ENCODE measurements around the gene RAB18.
"Not testable (repeated sequence)": the region's sequence is repeated elsewhere in the genome, so short reads cannot be mapped to it uniquely, and the experiment has no call there.

Gene RAB18

DNA sequence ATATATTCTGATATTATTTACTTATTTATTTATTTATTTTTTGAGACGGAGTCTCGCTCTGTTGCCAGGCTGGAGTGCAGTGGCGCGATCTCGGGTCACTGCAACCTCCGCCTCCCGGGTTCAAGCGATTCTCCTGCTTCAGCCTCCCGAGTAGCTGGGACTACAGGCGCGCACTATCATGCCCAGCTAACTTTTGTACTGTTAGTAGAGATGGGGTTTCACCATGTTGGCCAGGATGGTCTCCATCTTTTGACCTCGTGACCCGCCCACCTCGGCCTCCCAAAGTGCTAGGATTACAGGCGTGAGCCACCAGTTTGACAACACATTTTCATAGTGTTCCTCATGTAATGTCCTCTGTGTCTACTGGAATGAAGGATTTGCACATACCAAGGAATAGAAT is 1.4 kb downstream of the RAB18 start:
- FAIRE-seq, result not testable (repeated sequence)

DNA sequence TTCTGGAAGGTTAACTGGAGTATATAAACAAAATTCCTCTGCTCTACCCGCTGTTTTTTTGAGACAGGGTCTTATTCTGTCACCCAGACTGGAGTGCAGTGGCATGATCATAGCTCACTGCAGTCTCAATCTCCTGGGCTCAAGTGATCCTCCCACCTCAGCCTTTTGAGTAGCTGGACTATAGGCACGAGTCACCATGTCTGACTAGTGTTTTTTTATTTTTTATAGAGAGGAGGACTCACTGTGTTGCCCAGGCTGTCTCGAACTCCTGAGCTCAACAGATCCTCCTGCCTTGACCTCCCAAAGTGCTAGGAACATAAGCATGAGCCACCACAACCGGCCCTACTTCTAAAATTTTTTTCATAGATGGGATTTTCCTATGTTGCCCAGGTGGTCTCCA is 2.2 kb downstream of the RAB18 start:
- FAIRE-seq, result no peak

DNA sequence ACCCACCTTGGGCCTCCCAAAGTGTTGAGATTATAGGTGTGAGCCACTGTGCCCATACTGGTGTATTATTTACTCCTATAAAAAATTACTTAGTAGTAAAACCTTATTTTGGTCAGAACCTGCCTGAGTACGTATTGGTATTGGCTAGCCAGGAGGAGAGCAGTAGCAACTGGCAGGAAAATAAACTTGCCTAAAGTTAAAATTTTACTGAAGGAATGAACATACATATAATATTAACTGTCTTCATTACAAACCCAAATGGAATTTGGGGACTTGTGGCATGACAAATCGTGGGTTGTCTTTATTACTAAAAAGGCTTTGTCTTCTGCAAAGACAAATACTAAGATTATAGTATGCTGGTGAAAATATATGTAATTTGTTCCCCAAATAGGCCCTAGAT is 8.4 kb downstream of the RAB18 start:
- no peak for FAIRE-seq

DNA sequence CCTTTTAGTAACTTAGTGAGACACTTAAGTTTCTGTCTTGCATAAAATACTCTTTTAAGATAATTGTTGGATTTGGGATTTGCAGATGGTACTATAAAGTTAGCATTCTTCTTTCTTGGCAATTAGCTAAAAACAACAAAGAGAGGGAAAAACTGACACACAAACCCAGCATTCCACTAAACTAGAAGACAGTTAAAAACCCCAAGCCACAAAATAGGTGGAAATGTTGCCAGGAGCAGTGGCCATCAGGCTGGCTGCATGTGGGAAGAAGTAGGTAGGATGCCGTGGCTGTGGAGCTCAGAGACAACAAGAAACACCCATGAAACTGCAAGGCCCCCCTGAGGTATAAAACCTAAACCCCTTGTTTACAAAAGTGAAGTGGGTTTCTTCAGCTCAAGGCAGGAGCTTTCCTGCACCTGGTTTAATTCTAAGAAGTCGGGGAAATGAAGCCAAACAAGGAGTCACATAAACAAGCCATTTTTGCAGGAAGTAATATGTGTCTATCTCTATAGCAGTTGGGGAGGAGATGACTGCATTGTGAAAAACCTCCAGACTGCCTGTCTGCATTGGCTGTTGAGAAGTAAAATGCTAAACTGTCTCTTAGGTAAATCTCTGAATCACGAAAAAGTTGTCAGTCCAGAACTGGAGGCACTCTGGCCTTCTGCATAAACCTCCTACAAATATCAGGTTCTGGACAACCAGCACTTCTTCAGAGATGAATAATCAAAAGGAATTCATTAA is 9.5 kb downstream of the RAB18 start:
- FAIRE-seq, result no peak

DNA sequence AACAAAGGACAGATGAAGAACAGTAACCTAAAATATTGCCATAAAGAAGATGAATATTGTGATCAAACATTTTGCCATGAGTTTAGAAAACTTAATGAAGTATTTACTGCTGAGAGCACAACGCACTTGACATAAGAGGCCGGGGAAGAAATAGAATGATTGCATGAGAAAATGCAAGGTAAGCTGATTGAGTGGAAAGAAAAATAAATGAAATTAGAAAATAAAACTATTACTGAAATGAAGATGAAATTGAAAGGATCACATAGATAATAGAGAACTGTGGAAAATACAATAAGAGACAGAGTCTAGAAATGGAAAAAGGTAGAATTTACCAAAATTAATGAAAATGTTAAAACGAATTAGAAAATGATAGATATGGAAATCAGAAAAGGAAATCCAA is 10.1 kb downstream of the RAB18 start:
- FAIRE-seq, result no peak

DNA sequence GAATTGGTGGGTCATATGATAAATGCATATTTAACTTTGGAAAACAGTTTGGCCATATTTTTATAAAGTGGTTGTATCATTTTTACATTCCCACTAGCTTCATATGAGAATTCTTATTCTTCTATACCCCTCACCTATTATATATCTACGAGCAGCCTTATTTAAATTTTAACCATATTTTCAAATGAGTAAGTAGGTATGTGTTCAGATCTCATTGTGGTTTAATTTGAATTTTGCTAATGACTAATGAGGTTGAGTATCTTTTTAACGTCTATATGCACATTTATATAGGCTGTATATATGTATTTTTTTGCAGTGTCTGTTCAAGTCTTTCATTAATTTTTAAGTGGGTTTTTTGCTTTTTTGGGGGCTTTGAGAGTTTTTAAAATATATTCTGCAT is 14.2 kb downstream of the RAB18 start:
- FAIRE-seq, result no peak

DNA sequence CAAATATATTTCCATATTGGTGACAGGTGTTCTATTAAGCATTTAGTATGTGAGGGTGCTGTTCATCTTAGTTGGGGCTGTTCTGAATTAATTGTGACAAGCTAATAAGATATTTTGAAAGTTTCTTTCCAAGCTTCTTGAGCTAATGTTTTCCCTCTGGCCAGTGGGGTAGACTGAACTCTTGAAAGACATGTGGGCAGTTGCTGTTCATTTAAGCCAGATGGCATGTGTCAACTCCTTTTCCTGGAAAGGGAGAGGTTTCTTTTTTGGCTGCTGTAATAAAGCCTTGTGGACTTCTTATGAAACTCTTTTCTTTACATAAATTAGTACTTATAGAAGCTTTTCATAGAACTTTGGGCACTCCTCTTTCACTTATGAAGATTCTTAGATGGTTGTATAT is 21.7 kb downstream of the RAB18 start:
- no peak for FAIRE-seq

DNA sequence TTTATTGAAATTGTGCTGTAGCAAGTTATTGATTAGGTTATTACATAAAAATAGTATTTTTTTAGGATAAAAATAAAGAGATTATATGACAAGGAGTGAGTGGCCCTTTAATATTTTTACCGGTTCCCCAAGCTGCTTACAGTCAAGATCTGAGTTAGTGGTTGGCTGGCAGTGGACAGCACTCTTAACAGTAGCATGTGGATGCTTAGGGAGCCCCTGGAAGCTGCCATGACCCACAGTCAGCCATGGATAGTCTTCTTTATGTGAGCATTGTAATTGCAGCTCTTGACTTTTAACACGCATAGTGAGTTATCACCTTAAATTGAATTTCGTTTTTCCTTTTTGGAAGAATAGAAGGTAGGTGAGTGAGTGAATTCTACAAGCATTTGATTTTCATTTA is 22.1 kb downstream of the RAB18 start:
- FAIRE-seq, result no peak

DNA sequence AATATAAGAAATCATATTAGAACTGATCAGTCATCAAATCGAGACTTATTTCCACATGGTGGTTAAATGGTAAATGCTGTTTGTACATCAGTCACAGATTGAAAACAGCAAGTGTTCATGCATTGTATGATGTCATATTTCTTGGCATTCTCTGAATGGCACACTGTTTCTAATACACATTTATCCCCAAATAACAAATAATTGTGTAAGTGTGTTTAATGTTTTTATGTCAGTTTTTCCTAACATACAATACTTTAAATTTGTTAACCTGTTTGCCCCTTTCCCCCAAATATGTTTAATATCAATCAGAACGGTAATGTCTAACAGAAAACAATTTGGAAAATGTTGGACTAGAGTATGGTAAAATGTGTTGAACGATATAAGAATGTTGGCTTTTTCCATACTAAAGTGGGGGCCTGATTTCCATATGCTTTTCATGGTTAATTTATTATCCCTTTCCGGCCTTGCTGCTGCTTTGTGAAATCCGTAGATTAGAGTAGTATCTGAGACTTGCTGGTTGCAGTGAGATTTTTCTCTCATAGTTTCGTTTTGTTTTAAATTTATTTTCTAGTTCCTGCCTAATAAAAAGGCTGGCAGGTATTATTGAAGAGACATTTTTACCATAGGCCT is 23.7 kb downstream of the RAB18 start:
- FAIRE-seq, result no peak

DNA sequence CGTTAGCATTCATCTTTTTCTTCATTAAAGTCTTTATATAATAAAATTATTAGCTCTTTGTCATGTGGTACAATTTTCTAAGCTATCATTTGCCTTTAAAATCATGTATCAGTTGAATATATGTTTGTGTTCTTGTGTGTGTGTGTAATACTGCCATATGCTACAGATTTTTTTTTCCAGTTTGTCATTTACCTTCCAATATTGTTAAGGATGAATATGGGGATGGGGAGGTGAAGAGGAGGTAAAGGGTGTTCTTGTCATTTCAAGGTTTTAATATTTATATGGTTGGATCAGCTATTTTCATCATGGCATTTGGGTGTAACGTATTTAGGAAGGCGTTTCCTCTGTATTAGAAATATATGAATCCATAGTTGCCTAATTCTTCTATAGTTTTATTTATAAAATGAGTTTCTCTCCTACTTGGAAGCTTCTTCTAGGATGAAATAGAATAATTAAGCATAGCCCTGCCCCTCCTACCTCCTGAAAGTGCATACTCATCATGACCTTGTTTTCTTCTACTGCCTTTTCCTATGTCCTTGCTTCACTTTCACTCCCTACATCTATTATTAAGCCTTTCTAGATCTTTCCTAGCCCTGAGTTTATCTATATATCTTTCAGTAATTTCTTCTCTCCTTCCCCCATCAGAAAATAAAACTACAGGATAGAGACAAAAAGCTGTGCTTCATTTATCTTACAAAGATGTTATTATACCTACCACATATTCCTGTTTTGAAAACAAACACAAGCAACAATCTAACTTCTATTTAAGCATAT is 25.1 kb downstream of the RAB18 start:
- no peak for FAIRE-seq

DNA sequence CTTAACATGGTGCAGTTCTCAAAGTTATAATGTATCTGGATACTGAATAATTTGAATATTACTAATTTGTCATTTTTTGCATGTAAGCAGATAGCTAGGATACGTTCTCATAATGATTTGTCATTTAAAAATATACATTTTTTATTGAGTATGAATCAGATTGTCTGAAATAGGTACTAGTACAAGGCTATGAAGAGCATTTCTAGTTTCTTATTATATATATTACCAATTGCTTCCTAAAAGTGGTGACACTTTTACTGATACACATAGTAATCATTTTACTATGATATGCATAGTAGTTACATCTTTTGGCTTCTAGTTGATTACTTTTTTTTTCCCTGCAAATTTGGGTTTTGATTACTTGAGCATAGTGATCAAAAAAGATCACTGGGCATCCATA is 26.4 kb downstream of the RAB18 start:
- no peak for FAIRE-seq

DNA sequence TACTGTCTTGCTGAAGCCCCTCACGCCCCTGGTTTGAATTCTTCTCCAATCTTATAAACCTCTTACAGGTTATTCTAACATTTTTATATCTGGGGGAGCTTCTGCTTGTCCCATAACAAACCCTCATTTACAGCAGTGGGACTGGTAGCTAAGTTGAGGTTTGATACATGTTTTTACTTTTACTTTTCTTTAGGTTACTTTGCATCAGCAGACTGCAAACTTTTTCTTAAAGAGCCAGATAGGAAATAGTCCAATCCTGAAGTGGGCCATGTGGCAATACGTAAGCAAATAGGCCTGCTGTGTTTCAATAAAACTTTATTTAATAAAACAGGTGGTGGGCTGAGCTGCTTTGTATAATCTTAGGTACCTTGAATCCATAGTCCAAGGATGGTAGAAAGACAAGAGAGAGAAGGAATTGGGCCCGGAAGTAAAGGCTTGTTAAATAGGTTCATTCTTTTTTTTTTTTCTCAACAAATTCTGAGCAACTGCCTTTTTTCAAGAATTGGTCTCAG is 27.3 kb downstream of the RAB18 start:
- FAIRE-seq, result no peak

DNA sequence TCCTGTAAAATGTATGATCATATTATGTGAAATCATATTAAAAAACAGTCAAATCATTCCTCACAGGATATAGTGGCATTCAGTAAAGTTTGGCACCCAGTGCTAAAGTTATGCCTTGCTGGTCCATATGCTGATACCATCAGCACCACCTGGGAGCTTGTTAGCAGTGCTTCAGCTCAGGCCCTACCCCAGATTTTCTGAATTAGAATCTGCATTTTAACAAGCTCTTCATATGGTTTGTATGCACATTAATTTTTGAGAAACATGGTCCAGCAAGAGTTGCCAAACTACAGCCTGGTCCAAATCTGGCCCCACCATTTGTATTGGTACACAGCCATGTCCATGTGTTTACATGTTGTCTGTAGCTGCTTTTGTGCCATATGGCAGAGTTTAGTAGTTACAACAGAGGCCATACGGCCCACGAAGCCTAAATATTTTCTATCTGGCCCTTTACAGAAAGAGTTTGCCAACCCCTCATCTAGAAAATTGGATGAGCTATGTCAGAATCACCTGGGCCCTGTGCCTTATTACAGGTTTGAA is 30.1 kb downstream of the RAB18 start:
- FAIRE-seq, result no peak

DNA sequence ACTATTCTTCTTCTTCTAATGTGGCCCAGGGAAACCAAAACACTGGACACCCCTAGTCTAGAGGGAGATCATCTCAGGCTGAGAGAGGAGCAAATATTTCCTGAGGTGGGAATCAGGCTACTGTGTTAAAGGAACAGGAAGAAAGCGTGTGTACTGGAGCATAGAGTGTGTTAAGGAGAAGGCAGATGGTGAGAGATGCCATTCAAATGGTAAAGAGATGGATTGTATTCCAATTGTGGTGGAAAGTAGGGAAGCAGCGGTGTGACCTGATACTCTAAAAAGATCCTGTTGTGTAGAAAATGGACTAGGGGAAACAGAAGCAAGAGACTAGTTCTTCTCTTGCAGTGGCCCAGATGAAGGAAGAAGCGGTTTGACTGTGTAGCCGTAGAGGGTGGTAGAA is 31.2 kb downstream of the RAB18 start:
- FAIRE-seq, result no peak

DNA sequence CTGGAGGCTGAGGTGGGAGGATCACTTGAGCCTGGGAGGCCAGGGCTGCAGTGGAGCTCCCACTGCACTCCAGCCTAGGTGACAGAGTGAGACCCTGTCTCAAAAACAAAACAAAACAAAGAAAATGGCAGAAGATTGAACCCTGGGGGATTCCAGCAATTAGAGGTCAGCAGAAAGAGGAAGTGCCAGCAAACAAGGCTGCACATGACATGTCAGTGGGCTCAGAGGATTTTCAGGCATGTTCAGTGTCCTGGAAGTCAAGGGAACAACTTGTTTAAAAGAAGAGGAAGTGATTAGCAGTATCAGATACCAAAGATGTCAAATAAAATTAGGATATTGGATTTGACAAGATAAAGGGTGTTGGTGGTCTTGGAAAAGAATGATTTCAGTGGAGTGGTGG is 32.3 kb downstream of the RAB18 start:
- FAIRE-seq, result no peak

DNA sequence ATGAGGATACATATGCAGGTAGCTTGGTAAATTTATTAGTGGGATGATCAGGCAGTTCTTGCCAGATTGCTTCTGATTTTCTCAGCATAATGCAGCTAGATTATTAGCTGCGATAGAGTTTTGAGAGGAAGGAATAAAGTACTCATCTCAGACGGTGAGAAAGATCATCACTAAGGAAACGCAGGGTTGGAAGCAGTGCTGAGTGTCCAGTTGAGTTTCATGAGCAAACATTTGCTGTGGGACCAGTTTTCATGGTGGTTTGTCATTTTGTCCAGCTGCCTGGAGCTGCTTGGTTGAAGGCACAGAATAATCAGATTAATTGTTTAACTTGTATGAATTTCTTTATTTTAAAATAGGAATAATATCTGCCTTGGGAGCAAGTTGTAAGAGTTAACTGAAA is 33.1 kb downstream of the RAB18 start:
- no peak for FAIRE-seq

DNA sequence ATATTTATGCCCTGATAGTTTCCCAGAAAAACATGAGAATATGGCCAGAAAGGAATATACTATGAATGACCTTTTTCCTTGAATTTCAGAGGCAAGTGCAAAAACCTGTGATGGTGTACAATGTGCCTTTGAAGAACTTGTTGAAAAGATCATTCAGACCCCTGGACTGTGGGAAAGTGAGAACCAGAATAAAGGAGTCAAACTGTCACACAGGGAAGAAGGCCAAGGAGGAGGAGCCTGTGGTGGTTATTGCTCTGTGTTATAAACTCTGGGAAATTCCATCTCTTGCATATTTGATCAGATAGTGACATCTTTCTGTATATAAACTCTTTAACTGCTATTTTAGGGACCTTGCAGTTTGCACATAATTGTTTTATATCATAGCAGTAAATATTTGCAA is 33.7 kb downstream of the RAB18 start:
- FAIRE-seq, result no peak

DNA sequence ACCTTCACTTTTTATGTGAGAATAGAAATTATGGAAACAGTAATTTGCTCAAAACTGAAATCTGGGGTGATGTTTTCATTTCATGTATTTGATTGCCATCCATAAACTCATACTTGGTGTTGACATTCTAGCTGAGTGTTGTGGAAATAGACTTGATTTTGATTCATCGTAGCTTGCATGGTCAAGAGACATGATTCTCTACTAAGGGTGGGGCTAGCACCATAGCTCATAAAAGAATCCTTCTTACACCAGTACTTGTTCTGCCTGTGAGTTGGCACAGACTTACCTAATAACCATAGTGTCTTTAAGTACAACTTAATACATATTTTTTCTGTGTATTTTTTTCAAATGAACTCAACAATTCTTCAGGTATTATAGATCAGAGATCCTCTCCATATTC is 36.6 kb downstream of the RAB18 start:
- no peak for FAIRE-seq

DNA sequence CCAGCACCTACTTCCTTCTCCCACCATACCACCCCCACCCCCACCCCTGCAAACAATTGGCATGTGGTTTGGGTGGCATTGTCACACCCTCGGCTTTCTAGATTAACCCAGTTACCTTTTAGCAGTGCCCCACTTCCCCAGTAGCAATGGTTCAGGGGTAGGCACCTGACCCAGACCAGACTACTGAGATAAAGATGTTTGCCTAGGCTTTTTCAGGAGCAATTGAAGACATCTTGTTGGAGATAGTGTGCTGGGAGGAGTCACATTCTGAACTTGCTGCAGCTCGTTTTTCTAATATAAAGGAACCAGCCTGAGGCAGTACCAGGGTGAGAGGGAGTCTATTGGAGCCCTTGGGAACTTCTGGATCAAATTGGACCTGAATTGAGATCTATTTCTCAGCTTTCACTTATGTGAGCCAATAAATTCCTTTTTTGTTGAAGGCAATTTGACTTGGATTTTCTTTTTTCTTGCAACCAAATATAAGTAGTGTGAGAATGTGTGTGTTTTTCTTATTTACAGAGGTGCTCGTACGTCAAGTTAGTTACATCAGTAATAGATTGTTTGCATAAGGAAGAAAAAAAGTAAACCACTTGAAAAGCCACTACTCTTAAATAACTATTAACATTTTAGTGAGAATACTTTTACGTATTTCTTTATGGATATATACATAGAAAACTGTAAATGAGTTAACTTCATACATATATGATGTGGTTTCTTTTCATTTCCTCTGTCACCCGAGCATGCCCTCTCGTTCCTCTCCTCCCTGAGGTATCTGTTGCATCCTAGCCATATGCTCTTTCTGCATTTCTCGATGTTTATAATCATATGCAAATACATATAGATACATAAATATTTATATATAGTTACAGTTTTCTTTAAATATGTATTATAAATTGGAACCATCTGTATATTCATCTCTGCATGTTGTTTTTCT is 38.0 kb downstream of the RAB18 start:
- FAIRE-seq, result no peak

DNA sequence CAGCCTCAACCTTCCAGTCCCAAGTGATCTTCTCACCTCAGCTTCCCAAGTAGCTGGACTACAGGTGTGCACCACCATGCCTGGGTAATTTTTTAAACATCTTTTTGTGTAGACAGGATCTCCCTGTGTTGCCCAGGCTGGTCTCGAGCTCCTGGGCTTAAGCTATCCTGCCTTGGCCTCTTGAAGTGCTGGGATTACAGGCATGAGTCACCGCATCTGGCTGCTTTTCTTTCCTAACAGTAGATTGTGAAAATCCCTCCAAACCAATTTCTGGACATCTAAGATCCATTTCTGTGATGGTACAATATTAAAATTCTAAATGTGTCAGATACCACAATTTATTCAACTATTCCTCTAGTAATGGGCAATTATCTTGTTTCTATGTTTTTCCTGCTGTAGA is 38.7 kb downstream of the RAB18 start:
- FAIRE-seq, result no peak

DNA sequence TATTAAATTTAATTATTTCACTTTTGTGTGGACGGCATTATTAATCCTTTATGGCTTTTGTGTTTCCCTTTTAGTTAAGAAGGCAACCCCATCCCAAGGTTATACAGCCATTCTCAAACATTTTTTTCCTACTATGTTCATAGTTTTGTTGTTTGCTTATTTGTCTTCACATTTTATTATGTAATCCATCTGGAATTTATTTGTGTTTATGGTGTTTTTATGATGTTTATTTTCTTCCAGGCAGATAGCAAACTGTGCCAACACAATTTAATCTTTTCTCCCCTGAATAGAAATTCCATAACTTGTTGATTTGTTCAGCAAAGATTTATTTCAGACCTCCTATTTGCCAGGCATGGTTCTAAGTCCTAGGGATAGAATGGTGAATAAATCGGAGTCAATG is 42.9 kb downstream of the RAB18 start:
- FAIRE-seq, result no peak

DNA sequence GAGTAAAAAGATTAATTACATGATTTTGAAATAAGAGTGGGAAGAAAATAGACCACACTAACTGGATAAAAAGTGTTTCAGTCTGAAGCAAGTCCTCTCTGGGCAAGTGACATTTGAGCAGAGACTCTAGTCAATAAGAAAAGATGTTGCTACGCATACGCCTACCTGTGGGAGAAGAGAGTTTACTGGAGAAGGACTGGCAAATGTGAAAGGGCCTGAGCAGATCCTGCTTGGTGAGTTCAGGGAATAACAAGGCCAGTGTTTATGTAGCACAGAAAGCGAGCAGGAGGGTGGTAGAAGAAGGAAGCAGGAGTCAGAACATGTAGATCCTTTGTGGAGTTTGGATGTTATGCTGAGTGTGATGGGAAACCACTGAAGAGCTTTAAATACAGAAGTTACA is 43.4 kb downstream of the RAB18 start:
- no peak for FAIRE-seq

DNA sequence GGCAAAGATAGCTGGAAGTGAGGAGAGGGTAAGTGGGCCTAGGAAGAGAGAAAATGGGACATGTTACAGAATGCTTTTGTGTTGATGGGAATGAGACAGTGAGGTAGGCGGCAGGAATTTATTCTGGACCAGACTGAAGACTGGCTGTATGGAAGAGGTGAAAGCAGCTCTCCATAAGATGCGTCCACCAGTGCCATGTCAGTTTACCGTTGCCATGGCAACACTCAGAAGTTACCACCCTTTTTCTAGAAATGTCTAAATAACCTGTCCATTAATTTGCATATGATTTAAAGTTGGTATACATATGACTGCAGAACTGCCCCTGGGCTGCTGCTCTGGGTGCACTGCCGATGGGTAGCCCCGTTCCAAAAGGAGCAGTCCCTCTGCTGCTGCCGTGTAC is 46.7 kb downstream of the RAB18 start:
- no peak for FAIRE-seq

All from G401.6 (cell line).